SJSA1 (cell line): ENCODE results near the gene NOG. TPM values are rescaled to one million over a fixed set of nuclear protein-coding genes. Genes with fewer than 3 reads are reported as not detected.

ENCODE experiments used
- DNase-seq, 2 experiments: peaks; one replicate each; pipeline ENCODE4 v3.0.0-alpha.2; 2015 to 2020; ENCODE audit warnings: low spot score in 2 of 2, low read depth in 1 of 2
- H3K27ac ChIP-seq: fragments of 250-450 bp; sonication (Bioruptor Pico); 2 replicates; pipeline ENCODE4 v1.5.1; 2020; ENCODE audit warnings: mild to moderate bottlenecking, moderate library complexity
- H3K27me3 ChIP-seq: fragments of 250-450 bp; sonication (Bioruptor Pico); replicated peaks from 2 replicates; pipeline ENCODE4 v1.5.1; 2020; ENCODE audit warnings: mild to moderate bottlenecking, moderate library complexity
- H3K36me3 ChIP-seq: fragments of 250-450 bp; sonication (Bioruptor Pico); 2 replicates; pipeline ENCODE4 v1.5.1; 2020; ENCODE audit warnings: mild to moderate bottlenecking
- H3K4me1 ChIP-seq: fragments of 250-450 bp; sonication (Bioruptor Pico); replicated peaks from 2 replicates; pipeline ENCODE4 v1.6.1; 2021; ENCODE audit warnings: mild to moderate bottlenecking
- H3K4me3 ChIP-seq: fragments of 250-450 bp; sonication (Bioruptor Pico); 2 replicates; pipeline ENCODE4 v1.5.1; 2020; ENCODE audit warnings: mild to moderate bottlenecking
- H3K9me3 ChIP-seq: fragments of 250-450 bp; sonication (Bioruptor Pico); replicated peaks from 2 replicates; pipeline ENCODE4 v1.5.1; 2020; ENCODE audit warnings: mild to moderate bottlenecking
- total RNA-seq: library from RNA; depleted of rRNA; stranded (reverse); fragments of >200 nt; shearing (Covaris generic); gene quantifications from 2 replicates; pipeline ENCODE4 v1.2.3, GENCODE V29; 2014; rRNA removed

NOG gene
- total RNA-seq: 11.0 and 13.2 TPM in 2 replicates

GRCh38 chr17:56593646-56594319 is at the start of gene NOG:
Gene NOG (plus strand): TSS chr17:56593699. CDS start chr17:56594224, 525 bp downstream.
- Histone ChIP-seq H3K4me1 (peaks cover 53% of the 10 kb centered on the region), H3K36me3 (no peaks in the 10 kb centered on the region), H3K9me3 (peaks cover 3% of the 10 kb centered on the region; the same call in 1 of the 2 replicates), H3K27ac (peak within 1 kb of the TSS; percentile 4; the same call in 1 of the 2 replicates), H3K4me3 (peak within 1 kb of the TSS; percentile 52), H3K27me3 (peaks cover 40% of the 10 kb centered on the region)
- peak; percentile 84 to 92 for DNase-seq

GRCh38 chr17:56545106-56545505 is 48.4 kb upstream of the NOG start:
- Histone ChIP-seq H3K4me3 (no peak overlapping the region), H3K36me3 (no peaks in the 10 kb centered on the region), H3K27ac (no peak overlapping the region), H3K4me1 (peaks cover 8% of the 10 kb centered on the region), H3K9me3 (0 out of 2 replicates have a peak, but pooled peaks cover 7% of the 10 kb centered on the region), H3K27me3 (no peaks in the 10 kb centered on the region)
- DNase-seq: no peak

DNA sequence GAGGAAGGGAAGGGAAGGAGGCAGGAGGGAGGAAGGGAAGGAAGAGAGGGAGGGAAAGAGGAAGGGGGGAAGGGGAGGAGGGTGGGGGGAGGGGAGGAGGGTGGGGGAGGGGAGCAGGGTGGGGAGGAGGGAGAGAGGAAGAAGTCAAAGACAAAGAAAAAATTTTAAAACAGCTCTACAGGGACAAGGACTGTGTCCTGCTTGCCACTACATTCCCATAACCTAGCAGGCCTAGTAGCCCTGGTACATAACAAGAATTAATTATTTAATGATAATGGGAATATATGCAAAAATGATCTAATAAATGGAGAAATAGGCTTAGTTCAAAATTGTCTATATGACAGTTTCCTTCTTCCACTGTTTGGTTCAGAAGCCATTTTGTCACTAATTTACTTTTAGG is 47.6 kb upstream of the NOG start:
- peaks cover 2% of the 10 kb centered on the region for H3K4me1 ChIP-seq
- H3K9me3 ChIP-seq: 0 out of 2 replicates have a peak, but pooled peaks cover 7% of the 10 kb centered on the region
- DNase-seq: no peak

GRCh38 chr17:56548661-56549060 is 44.8 kb upstream of the NOG start:
- Histone ChIP-seq H3K9me3 (0 out of 2 replicates have a peak, but pooled peaks cover 7% of the 10 kb centered on the region), H3K4me3 (no peak overlapping the region), H3K36me3 (no peaks in the 10 kb centered on the region), H3K27me3 (no peaks in the 10 kb centered on the region), H3K4me1 (no peaks in the 10 kb centered on the region), H3K27ac (no peak overlapping the region)
- no peak for DNase-seq

More for the DNA sequence above, 47.6 kb upstream of the NOG start:
- H3K4me3 ChIP-seq: no peak overlapping the region
- no peaks in the 10 kb centered on the region for H3K36me3 ChIP-seq
- H3K27ac ChIP-seq: no peak overlapping the region
- H3K27me3 ChIP-seq: no peaks in the 10 kb centered on the region

DNA sequence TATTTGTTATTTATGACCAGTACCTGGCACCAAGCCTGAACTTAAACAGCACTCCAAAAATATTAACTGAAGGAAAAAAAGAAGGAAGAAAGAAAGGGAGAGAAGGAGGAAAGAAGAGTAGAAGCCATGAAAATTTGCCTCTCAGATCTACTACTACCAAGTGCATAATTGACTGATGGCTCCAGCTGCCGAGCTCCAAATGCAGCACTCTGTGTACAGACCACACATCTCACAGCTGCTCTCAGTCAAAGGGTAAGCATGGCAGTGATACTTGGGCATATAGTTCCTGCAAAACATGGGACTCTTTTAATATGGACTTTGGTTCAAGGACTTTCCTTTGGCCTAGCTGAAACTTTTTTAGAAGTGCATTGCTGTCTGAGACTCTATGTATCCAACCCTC is 44.0 kb upstream of the NOG start:
- Histone ChIP-seq H3K27me3 (no peaks in the 10 kb centered on the region), H3K27ac (no peak overlapping the region), H3K36me3 (no peaks in the 10 kb centered on the region), H3K4me1 (no peaks in the 10 kb centered on the region), H3K9me3 (0 out of 2 replicates have a peak, but pooled peaks cover 7% of the 10 kb centered on the region), H3K4me3 (no peak overlapping the region)
- no peak for DNase-seq

DNA sequence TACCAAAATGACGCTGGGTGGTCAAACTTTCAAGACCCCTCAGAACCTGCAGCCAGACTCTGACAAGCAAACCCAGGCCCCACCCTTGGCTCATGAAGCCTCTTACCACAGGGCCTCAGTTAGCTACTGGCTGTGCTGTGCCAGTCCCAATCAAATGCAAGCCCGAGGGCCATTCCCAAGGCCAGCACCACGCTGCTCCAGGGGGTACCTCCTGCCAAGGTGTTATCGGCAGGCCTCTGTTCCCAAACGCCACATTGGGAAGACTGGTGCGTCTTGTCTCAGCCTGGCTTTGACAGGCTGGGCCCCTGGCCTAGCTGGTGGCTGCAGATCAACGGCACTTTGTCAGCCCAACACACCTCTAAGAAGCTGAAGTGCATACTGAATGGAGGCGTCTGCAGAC is 35.8 kb upstream of the NOG start:
- Histone ChIP-seq H3K27me3 (peaks cover 7% of the 10 kb centered on the region), H3K36me3 (no peaks in the 10 kb centered on the region), H3K9me3 (no peaks in the 10 kb centered on the region), H3K4me1 (no peaks in the 10 kb centered on the region), H3K4me3 (no peak overlapping the region), H3K27ac (no peak overlapping the region)
- DNase-seq: no peak

- Histone ChIP-seq H3K27me3 (peaks cover 7% of the 10 kb centered on the region), H3K36me3 (no peaks in the 10 kb centered on the region), H3K27ac (no peak overlapping the region), H3K9me3 (no peaks in the 10 kb centered on the region), H3K4me3 (no peak overlapping the region), H3K4me1 (no peaks in the 10 kb centered on the region)
- DNase-seq: no peak
Observed at GRCh38 chr17:56558088-56558487, 35.4 kb upstream of the NOG start.

DNA sequence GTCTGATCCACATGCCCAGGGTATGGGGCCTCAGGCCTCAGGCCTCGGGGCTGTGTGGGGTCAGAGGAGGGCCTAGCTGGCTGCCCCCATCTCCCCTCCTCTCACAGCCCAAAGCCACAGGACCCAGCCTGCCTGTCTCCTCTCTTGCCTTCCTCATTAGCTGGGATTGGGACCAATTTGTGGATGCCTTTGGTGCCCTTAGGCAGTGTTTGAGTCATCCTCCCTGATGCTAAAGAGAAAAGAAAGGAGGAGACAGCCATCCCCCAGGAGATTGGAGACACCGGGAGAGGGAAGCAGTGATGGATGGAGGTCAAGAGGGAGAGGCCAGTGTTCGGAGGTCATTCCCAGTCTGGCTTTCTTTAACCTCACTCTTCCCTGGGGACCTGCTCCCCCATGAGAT is 23.3 kb upstream of the NOG start:
- no peak overlapping the region for H3K27ac ChIP-seq
- peaks cover 3% of the 10 kb centered on the region; the same call in 1 of the 2 replicates for H3K27me3 ChIP-seq
- no peak overlapping the region for H3K4me3 ChIP-seq
- H3K4me1 ChIP-seq: no peaks in the 10 kb centered on the region
- no peaks in the 10 kb centered on the region for H3K9me3 ChIP-seq
- no peaks in the 10 kb centered on the region for H3K36me3 ChIP-seq
- no peak for DNase-seq

GRCh38 chr17:56571456-56571855 is 22.0 kb upstream of the NOG start:
- no peak for DNase-seq
- Histone ChIP-seq H3K9me3 (no peaks in the 10 kb centered on the region), H3K27me3 (0 out of 2 replicates have a peak, but pooled peaks cover 3% of the 10 kb centered on the region), H3K4me1 (no peaks in the 10 kb centered on the region), H3K27ac (no peak overlapping the region), H3K36me3 (no peaks in the 10 kb centered on the region), H3K4me3 (no peak overlapping the region)

DNA sequence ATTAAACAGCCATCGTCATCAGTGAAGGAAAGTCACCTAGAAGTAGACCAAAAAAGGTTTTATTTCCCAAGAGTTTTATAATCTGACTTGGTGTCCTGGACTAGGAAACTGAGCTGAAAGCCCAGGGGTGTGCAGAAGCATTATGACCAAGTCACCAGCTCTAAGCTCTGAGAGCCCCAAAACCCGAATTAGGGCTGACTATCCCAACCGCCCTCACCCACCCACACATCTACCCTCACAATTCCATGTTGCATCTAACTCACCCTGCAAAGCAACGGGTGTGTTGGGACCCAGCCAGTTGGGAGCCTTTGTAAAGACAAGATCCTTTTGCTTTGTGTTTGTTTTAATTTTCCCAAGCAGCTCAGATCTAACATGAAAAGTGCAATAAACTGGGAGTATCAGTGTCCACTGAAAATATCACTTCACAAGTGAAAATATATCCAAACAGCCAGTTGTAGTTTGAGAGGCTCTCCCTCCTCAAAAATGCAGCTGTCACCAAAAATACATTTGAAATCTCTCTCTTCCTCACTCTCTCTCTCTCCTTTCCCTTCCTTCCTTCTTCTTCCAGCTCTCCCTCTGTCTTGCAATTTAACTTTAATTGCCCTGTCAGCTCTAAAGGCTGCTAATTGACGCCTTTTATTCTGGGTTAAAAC is 16.2 kb upstream of the NOG start:
- Histone ChIP-seq H3K4me1 (peaks cover 22% of the 10 kb centered on the region), H3K27ac (no peak overlapping the region), H3K4me3 (no peak overlapping the region), H3K36me3 (no peaks in the 10 kb centered on the region), H3K9me3 (no peaks in the 10 kb centered on the region), H3K27me3 (no peaks in the 10 kb centered on the region)
- DNase-seq: peak in 1 of 2 experiments; percentile 22

DNA sequence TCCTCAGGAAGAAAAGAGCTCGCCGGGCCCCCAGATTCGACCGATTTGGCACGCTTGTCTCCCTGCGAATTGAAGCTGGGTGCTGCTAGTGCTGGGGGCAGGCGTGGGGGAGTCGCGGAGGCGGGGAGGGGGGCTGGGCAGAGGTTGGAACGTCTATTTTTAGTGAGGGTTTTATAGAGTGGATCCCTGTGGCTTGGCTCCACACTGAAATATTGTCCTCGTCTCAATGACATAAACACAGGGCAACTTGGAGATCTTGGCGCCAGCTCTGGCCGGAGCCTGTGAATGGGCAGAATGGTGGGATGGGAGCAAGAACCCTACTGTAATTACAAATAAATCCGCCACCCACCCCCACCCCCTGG is 15.7 kb upstream of the NOG start:
- Histone ChIP-seq H3K27ac (peak overlapping the region; percentile 52), H3K27me3 (no peaks in the 10 kb centered on the region), H3K9me3 (no peaks in the 10 kb centered on the region), H3K36me3 (no peaks in the 10 kb centered on the region), H3K4me1 (peaks cover 22% of the 10 kb centered on the region), H3K4me3 (no peak overlapping the region)
- peak; percentile 36 to 50 for DNase-seq

- H3K27ac ChIP-seq: no peak overlapping the region
- peaks cover 22% of the 10 kb centered on the region for H3K4me1 ChIP-seq
- no peaks in the 10 kb centered on the region for H3K9me3 ChIP-seq
- 0 out of 2 replicates have a peak, but pooled peaks cover 3% of the 10 kb centered on the region for H3K27me3 ChIP-seq
- H3K36me3 ChIP-seq: no peaks in the 10 kb centered on the region
- no peak overlapping the region for H3K4me3 ChIP-seq
- no peak for DNase-seq
Observed at GRCh38 chr17:56581635-56582627, 11.6 kb upstream of the NOG start.

GRCh38 chr17:56583772-56584171 is 9.7 kb upstream of the NOG start:
- no peaks in the 10 kb centered on the region for H3K9me3 ChIP-seq
- H3K4me1 ChIP-seq: peaks cover 4% of the 10 kb centered on the region
- no peak overlapping the region for H3K4me3 ChIP-seq
- no peak for DNase-seq
- H3K36me3 ChIP-seq: no peaks in the 10 kb centered on the region
- H3K27me3 ChIP-seq: peaks cover 10% of the 10 kb centered on the region
- H3K27ac ChIP-seq: no peak overlapping the region
